Limb (tissue), 2 donors: Measurements from ENCODE around the gene CHST8.

Source experiments
- DNase-seq, 2 donors: peaks; one replicate each; pipeline ENCODE4 v3.0.0-alpha.2; 2016; ENCODE audit errors: extremely low spot score in 2 of 2

Gene CHST8

DNA sequence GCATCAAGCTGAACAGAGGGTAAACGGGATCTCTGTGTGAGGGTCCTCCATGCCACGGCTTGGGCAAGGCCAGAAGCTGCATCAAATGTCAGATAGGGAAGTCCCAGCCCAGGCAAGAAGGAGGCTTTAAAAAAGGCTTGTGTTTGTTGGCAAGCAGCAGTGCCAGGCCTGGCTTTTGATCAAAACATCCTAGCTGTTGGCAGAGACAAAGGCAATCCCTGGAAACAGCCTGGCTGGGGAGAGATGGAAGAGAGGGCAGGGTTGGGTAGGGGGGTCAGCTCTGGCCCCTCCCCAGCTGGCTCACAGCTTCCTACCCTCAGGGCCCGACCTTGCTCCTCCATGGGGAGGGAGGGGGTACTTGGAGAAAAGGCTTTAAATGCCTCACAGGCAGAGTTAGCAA is 113.2 kb downstream of the CHST8 start:
- no peak for DNase-seq

DNA sequence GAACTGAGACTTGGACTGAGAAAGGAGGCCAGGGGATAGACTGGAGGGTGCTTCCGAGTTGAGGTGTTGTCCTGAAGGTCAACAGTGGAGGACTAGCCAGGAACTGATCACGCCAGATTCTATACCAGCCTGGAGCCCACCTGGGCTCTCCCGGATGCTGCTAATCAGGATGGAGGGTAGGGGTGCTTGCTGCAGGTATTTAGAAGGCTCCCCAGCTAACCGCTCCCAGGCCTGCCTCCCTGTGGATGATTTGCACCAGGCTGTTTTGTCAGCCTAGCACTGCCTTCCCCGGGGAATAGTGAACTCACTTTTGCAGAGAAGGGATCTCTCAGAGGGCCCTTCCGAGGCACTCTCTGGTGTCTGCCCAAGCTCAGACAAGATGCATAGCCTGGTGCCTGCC is 114.4 kb downstream of the CHST8 start:
- no peak for DNase-seq

DNA sequence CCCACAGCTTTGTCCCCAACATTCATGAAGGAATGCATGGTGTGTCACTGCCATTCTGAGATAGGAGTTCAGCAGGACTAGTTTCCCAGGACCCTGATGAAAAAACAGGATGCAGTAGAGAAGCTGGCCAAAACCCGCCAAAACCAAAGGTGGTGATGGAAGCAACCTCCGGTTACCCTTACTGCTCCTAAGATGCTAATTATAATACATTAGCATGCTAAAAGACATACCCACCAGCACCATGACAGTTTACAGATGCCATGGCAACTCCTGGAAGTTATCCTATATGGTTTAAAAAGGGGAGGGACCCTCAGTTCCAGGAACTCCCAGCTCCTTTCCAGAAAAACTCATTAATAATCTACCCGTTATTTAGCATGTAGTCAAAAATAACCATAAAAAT is 115.0 kb downstream of the CHST8 start:
- no peak for DNase-seq

DNA sequence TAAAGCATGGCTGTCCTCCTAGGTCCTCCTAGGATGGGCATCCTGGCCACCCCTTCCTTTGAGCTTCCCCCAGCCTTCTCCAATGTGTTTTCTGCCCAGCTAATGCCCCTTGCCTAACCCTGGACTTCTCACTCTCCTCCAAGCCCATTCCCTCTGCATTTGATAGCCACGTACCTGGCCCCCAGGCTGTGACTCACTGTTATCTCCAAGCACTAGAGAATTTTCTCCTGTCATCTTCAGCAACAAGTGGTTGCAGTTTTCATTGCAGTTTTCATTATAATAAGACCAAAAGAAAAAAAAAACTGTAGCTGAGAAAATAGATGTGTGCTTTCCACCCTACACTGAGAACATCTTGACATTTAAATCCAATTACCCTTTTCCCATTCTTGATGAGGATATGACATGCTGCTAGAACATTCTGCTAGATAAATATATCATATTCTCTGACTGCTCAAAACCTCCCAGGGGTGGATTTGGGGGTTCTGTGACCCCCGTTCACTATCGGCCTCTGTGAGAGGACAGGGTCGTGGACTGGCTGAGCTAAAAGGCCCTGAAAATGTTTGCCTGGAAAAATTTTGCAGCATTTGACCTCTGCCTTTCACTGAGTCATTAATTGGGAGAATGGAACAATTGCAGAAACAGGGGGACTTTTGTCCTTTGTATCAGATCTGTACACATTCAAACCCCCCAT is 116.1 kb downstream of the CHST8 start:
- no peak for DNase-seq

DNA sequence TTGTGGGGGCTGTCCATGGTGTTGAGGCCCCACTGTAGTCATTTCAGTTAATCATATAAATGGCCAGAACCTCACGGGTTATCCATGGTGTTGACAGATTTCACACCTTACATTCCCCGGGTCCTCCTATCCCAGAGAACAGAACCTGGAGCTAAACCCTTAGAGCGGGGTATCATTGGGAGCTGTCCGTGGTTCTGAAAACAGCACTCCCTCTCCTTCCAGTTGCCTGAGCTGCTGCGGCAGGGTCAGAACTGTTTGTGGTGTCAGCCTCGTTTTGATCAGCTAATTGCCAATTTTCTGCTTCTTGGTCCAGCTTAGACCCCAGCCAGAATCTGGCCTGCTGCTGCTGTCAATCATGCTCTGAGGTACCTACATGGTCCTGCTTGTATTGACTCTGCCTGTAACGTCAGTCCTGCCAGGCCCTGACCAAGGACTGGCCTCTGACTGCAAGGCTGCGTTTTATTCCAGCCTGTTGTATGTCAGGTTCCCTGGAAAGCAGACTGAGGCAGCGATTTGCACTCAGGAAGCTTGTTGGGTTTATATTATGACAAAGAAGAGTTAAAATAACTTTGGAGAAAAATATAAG is 119.2 kb downstream of the CHST8 start:
- peak; percentile 51 to 72 for DNase-seq

DNA sequence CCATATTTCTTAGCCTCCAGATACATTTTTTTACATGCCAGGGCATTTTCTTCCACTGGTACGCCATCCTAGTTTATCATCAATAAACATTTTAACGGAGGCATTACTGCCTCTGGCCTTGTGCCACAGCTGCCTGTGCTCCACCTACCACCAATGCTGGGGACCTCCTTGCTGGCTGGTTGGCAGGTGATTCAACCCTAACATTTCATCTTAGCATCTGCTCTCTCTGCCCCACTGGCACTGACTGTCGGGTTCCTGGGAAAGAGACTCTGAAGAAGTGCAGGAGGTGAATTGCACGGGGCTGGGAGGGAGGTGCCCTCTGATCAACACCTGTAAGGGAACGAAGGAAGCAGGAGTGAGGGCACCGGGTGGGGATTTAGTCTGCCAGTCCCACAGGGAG is 123.5 kb downstream of the CHST8 start:
- no peak for DNase-seq

DNA sequence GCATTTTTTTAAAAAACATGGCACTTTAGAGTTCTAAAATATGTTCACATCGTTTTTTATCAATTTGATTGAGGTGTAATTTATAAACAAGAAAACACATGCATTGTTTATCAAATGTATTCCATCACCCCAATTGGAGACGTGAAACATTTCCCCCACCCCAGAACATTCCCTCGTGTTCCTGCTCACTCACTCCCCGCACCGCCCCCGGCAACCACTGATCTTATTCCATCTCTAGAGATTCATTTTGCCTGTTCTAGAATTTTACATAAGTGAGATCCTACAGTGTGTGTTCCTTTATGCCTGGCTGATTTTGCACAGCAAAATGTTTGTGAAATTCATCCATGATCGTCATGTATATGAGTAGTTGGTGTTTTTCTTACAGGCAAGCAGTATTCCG is 124.4 kb downstream of the CHST8 start:
- no peak for DNase-seq

DNA sequence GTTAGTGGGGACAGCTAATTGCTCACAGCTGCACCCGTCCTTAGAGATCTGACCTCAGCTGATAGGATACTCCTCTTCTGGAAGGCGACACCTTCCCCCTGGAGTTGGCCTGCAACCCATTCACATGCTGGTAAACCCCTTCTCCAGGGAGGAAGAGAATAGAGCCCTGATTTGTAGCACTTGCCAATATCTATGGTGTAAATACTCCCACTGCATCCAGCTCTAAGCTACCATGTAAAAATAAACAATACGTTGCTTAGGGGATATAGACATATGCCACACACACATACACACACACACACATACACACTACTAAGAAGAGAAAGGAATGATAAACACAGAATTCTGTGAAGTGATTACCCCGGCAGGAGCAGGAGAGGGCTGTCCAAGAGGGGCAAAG is 125.5 kb downstream of the CHST8 start:
- DNase-seq, result no peak

DNA sequence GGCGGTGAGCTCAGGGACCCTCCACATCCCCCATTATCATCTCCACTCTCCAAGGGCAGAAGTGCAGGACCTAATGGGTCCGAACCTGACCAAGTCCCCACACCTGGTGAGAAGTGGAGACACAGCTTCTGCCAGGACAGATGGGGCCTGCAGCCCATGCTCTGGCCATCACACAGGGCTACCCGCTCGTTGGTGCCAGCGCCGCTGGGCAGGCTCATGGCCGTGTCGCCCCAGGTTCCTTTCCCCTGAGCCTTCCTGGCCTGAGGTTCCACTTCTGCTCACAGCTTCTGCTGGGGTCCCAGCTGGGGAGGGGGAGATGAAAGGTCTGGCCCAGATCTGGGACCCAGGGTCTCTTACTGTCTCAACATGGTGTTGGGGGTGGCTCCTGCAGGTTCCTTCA is 126.5 kb downstream of the CHST8 start:
- DNase-seq, result no peak

DNA sequence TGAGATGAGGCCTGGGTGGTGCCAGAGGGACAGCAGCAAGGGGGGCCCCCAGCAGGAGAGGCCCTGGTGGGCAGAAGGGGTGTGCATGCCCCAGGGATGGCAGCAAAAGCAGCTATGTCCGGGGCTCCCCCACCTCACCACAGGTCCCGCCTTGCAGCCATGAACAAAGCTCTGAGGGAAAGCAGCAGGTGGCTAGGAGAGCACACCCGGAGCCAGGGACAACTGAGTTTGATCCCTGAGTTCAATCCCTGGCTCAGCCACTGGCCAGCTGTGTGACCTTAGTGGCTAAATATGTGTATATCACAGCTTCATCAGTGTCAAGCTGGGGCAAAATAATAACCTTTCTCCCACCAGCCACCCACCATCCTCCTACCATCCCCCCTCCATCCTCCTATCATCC is 127.3 kb downstream of the CHST8 start:
- DNase-seq, result no peak

DNA sequence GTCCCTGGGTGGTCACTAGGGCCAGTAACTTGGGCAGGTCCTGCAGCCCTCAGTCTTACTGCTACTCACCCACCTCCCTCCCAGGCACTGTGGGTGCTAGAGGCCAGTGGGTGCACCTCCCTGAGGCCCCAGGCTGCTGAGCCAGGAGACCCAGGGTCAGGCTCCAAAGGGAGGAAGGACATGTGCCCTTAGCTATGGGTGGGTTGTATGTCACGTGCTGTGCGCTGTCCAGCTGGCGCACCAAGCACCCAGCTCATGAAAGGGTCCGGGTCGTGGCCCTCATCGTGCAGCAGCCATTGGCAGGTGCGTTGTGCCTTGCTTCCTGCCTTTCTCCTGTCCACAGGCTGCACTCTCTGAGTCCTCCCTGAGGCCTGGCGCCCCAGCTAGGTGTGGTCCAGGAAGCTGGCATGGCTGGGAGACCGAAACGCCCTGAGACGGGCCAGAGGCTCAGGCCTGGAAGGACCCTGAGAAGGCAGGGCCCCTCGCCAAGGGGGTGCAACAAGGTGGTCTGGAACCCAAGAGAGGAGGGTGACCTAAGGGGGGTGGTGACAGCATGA is 127.9 kb downstream of the CHST8 start:
- no peak for DNase-seq

DNA sequence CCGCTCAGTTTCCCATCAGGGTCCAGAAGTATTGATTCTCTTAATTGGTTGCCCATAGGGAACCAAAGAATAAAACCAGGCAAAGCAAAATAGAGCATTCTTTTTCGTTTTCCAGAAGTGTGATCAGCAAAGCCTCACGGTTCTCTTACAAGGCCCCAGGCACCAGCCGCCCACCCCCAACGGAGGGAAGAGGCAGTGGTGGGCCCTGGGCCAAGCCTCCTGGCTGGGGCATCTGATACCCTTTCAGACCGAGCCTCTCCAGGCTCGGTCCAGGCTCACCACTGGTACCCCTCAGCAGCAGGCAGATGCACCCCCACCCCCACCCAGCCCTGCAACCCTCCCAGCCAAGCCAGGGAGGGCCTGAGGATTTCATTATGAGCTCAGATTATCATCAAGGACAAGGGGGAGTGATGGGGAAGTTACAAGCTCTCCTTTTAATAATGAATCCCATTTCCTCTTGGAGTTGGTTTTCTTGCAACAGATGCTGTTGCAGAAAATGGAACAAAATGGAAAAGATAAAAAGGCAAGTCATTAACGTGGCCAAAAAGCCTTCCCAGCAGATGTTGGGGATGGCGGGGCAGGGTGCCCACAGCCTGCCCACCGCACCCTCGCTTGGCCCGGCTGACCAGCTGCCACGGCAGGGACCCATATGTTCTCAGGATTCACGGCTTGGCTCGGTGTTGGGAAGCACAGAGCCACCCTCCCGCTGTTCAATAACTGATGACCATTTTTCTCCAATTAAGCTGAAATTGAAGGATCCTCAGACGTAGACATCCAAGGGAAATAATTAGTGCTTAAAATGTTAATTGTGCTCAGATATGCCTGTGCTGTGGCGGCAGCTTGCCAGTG is 129.1 kb downstream of the CHST8 start:
- DNase-seq, result no peak

DNA sequence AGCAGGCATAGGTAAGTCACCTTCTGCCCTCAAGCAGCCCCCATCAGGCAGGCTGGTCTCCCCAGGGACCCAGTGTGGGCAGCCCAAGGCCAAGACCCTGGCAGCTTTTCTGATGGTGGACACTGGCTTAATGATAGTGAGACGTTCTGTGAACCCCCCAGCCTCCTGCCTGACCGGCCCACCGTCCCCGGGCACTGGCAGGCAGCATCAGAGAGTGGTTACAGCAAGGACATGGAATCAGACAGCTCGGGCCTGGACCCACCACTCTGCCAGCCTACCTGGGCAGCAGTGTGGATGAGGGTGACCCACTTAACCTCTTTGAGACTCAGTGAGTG is 129.7 kb downstream of the CHST8 start:
- DNase-seq, result no peak

DNA sequence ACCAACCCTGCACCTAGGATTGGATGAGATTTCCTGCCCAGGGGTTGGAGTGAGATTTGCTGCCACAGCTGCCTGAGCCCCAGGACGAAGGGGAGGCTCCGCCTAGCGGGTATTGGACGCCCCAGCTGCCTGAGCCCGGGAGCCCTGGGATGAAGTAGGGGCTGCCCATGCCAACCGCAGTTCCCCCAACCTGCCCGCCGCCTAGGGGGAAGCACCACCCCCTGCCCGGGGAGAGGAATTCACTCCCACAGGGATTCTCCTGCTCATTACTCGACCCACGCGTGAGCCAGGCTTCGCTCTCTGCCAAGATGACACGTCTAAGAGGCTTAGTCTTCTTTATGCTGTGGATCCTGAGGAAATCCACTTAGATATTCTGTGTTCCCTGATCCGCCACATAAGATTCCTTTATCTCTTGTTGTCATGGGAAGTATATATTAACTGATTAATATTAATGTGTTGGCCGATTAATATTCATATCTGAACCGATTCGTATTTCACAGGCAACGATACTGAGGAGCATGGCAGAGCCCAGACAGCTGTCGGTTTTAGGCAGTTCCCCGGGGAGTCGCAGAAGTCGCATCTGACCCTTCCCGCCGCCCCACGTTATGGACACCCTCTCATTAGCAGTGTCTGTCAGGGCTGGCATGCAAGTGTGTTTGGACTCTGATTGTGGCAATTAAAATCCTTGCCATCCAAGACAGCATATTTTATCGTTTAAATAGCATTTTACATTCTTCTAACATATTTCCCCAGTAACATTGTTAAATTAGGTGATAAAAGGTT is 130.5 kb downstream of the CHST8 start:
- DNase-seq, result no peak

DNA sequence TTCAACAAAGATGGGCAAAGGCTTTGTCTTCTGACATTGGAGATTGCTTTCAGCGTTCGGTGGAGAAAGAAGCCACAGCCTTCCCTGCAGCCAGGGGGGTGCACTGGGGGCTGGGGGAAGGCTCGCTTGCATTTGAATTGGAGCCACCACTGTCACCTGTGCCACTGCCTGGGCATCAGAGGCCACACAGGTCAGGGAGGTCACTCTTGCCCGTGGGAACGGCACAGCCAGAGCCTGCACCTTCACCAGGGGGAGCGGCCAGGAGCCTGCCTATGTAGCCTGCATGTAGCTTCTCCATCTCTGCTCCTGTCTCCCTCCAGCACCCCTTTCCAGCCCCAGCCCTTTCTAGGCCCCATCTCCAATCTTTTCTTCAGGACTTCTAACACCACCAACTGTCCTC is 131.2 kb downstream of the CHST8 start:
- no peak for DNase-seq

DNA sequence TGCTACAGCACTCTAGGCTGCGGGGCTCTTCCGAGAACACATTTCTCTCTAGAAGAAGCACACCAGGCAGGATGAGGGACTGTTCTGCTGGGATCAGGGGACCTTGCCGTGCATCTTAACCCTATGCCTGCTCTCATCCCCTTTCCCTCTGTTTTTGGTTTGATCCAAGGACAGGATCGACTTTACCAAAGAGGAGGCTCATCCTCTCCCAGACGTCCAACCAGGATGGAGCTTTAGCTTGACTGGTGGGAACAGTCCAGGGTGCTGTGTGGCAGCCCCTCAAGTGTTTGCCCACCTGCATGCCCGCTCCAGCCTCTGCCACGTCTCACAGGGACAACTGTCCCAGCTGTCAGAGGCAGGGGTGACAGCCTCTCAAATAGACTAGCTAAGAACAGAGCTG is 132.6 kb downstream of the CHST8 start:
- no peak for DNase-seq

DNA sequence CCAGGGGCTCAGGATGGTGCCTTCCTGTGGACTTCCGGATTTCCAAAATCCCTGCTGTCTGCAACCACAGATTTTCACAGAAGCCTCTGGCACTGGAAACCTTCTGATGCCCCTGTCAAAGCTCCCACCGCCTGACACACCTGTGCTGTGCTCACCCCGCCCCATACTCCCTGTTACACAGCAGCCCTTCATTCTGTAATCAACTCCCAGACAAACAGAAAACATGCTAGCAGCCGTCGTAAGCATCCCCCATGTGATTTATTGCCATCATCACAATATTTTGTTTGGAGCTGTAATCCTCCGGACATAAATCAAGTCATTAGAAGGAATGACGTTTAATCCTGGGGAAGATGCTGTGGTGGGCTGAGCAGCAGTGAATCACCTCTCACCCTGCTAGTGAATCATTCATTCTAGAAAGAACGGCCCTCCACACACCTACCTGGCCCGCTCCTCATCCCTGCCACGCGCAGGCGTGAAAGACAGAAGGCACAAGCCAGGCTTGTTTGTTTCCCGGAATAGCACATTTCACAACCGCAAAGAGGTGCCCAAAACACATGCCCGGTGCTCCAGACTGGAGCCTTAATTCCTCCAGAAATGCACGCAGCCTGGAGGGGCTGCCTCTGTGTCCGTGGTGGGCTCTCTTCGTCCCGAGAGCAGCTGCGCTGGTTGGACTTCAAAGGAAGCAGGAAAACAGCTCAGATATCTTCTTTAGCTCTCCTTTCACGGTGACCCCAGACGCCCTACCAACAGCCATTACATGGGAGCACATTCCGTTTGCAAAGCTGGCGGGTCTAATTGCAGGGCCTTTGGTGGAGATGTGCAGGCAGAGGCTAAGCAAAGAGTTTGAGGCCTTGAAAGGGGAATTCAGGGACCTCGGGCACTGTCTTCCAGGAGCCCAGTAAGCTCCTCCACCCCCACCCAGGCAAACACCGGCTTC is 133.6 kb downstream of the CHST8 start:
- no peak for DNase-seq

DNA sequence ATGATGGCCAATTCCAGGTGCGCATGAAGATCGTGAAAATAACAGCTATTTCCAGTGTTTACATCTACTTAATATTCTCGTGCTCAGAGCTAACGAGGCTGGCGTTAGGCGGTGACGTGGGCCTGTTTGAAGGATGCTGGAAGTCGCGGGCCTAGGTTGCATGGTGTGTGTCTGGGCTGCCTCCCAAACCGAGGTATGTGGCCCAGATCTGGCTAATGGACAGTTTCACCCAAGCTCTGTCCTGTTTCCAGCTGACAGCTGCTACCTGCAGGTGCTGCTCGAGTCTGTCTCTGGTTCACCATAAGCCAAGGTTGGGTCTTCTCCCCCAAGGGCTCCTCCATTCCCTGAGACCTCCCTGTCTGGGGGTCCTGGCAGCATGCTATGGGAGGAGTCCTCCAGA is 134.4 kb downstream of the CHST8 start:
- DNase-seq, result no peak

DNA sequence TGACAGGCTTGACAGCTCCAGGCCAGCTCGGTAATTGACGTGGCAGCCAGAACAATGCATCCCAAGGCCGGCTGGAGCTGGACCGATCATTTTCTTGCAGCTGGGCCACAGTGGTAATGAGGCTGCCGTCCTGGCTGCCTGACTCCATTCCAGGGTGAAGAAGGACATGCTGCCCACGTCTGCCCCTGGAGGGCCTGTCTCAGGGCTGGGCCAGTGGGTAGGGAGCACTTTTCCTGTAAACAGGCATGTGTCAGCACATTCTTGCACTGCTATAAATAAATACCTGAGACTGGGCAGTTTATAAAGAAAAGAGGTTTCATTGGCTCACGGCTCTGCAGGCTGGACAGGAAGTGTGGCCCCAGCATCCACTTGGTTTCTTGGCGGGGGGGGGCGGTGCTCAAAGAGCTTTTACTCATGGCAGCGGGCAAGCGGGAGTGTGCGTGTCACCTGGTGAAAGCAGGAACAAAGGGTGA is 136.8 kb downstream of the CHST8 start:
- no peak for DNase-seq

DNA sequence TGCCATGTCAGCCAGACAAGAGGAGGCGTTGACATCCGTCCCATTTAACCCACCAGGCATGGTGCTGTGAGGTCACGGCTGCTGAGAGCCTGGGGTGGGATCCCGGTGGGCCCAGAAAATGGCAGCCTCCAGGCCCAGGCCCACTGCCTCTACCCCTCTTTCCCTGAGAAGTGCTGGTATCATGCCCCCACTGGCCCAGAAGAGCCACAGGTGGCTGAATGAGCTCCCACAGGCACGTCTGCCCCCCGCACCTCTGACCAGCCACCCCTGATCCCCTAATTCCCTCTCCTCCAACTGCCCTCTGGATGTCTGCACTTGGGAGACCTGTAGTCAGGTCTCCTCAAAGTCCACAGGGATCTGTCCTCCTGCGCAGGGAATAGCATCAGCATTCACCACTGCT is 137.6 kb downstream of the CHST8 start:
- no peak for DNase-seq
